OCI-LY7 (cell line): Measurements from ENCODE around the gene TM4SF5. TPM values are rescaled to one million over a fixed set of nuclear protein-coding genes. Genes with fewer than 3 reads are reported as not detected.

Experiments used
- BruUV-seq: library from RNA; stranded (reverse); fragments of 400-500 nt; replicated peaks from 2 replicates; lab custom pipeline; 2021; lab: Mats Ljungman, UMichigan
- CTCF ChIA-PET: fragments of 300-600 bp; sonication (Branson Sonifier 250); formaldehyde crosslinking; loops from one replicate; lab custom pipeline; 2022; ENCODE audit warnings: antibody characterized with exemption; ENCODE audit not compliant: unreplicated experiment; lab: Charles Lee
- POLR2A ChIA-PET: fragments of 300-600 bp; sonication (Branson Sonifier 250); formaldehyde crosslinking; loops from one replicate; lab custom pipeline; 2022; ENCODE audit warnings: antibody characterized with exemption; lab: Charles Lee
- DNase-seq: peaks from one replicate; pipeline ENCODE4 v3.0.0-alpha.2; 2015; ENCODE audit warnings: low spot score
- H2AFZ ChIP-seq: fragments of 200-600 bp; sonication (generic), shearing (Covaris generic); 2 replicates; pipeline ENCODE4 v1.6.1; 2014; ENCODE audit warnings: mild to moderate bottlenecking, antibody characterized with exemption, low read length, moderate library complexity
- H3K27ac ChIP-seq: fragments of 200-600 bp; sonication (generic); 2 replicates; pipeline ENCODE4 v1.5.1; 2014; ENCODE audit warnings: mixed run types, low read depth, mild to moderate bottlenecking, moderate library complexity, low read length, inconsistent platforms; ENCODE audit not compliant: poor library complexity, severe bottlenecking
- H3K36me3 ChIP-seq: fragments of 200-600 bp; sonication (generic); 2 replicates; pipeline ENCODE4 v1.6.1; 2014; ENCODE audit warnings: mild to moderate bottlenecking, antibody characterized with exemption, low read length, moderate library complexity, mixed read lengths; ENCODE audit not compliant: insufficient read depth
- H3K4me1 ChIP-seq: fragments of 200-600 bp; sonication (generic); 2 replicates; pipeline ENCODE4 v1.5.1; 2014; ENCODE audit warnings: mild to moderate bottlenecking, low read length; ENCODE audit not compliant: insufficient read depth, poor library complexity, severe bottlenecking
- H3K4me2 ChIP-seq: fragments of 200-600 bp; sonication (generic); 2 replicates; pipeline ENCODE4 v1.6.1; 2014; ENCODE audit warnings: mild to moderate bottlenecking, low read length
- H3K4me3 ChIP-seq: fragments of 200-600 bp; sonication (generic); 2 replicates; pipeline ENCODE4 v1.5.1; 2014; ENCODE audit warnings: mild to moderate bottlenecking, low read depth, low read length; ENCODE audit not compliant: poor library complexity, severe bottlenecking
- H3K79me2 ChIP-seq: fragments of 200-600 bp; sonication (generic); 2 replicates; pipeline ENCODE4 v1.6.1; 2016; ENCODE audit warnings: low read depth, mild to moderate bottlenecking, low read length, moderate library complexity, mixed read lengths; ENCODE audit not compliant: insufficient read depth
- H3K9me2 ChIP-seq: fragments of 200-600 bp; sonication (generic); 2 replicates; pipeline ENCODE4 v1.6.1; 2016; ENCODE audit warnings: mild to moderate bottlenecking, low read length, mixed read lengths; ENCODE audit not compliant: insufficient read depth
- H3K9me3 ChIP-seq: fragments of 200-600 bp; sonication (generic); 2 replicates; pipeline ENCODE4 v1.6.1; 2014; ENCODE audit warnings: mild to moderate bottlenecking, mixed run types, low read length, mixed read lengths
- H4K20me1 ChIP-seq: fragments of 200-600 bp; sonication (generic); 2 replicates; pipeline ENCODE4 v1.6.1; 2014; ENCODE audit warnings: mild to moderate bottlenecking, antibody characterized with exemption, low read length, moderate library complexity, mixed read lengths; ENCODE audit not compliant: insufficient read depth
- CTCF ChIP-seq: fragments of 200-600 bp; sonication (generic); conservative IDR thresholded peaks from 2 replicates; pipeline ENCODE4 v1.5.1; 2014; ENCODE audit warnings: mild to moderate bottlenecking, antibody characterized with exemption, low read length, moderate library complexity, mixed read lengths
- EZH2phosphoT487 ChIP-seq: fragments of 200-600 bp; sonication (generic); IDR thresholded peaks from 2 replicates; pipeline ENCODE4 v1.6.1; 2018; ENCODE audit warnings: low read depth, borderline replicate concordance, mild to moderate bottlenecking, mixed run types, antibody characterized with exemption, low read length, moderate library complexity, mixed read lengths
- intact Hi-C: fragments of 100-400 bp; cut with micrococcal nuclease; formaldehyde crosslinking; loops from one replicate; pipeline ENCODE4 v1.10.0; 2022; ENCODE audit not compliant: unreplicated experiment
- total RNA-seq, 2 experiments: library from RNA; depleted of rRNA in 1 of 2; stranded (reverse); fragments of >200 nt in 1 of 2; shearing (Covaris generic) in 1 of 2; gene quantifications; 2 replicates each; pipeline ENCODE4 v1.2.3, GENCODE V29; 2014 to 2022

Gene TM4SF5
- total RNA-seq, 2 experiments from 2014 or later = not detected

DNA sequence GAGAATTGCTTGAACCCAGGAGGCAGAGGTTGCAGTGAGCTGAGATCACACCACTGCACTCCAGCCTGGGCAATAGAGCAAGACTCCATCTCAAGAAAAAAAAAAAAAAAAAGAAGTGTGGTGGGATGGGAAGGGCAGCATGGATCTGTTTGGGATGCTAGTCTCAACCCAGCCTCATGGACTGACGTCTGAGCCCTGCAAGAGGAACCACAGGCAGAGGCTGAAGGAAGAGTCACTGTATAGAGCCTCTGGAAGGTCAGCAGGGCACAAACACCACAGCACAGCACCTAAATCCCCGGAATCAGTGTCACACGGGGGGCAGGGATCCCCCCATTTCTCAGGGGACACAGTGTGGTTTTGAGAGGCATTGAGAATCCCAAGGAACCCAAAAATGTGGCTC lies 21.1 kb upstream of the TM4SF5 start:
- no peaks in the 10 kb centered on the region for H3K36me3 ChIP-seq
- BruUV-seq = no TSS peak
- POLR2A ChIA-PET = no interaction called here
- H3K4me1 ChIP-seq = peaks cover 8% of the 10 kb centered on the region
- no peaks in the 10 kb centered on the region for H3K9me2 ChIP-seq
- H3K27ac ChIP-seq = no peak overlapping the region
- no peak overlapping the region for H2AFZ ChIP-seq
- H3K9me3 ChIP-seq = no peaks in the 10 kb centered on the region
- CTCF ChIA-PET = no interaction called here
- H3K4me3 ChIP-seq = no peak overlapping the region
- H4K20me1 ChIP-seq = no peaks in the 10 kb centered on the region
- no peak for DNase-seq
- TF ChIP-seq CTCF = no peak
- no peak for TF ChIP-seq EZH2phosphoT487
- H3K4me2 ChIP-seq = no peak overlapping the region
- intact Hi-C loops = no loop called here
- no peaks in the 10 kb centered on the region for H3K79me2 ChIP-seq

- H3K79me2 ChIP-seq = no peaks in the 10 kb centered on the region
- TF ChIP-seq EZH2phosphoT487 (no peak), CTCF (no peak)
- BruUV-seq = no TSS peak
- H3K36me3 ChIP-seq = no peaks in the 10 kb centered on the region
- POLR2A ChIA-PET = no interaction called here
- H4K20me1 ChIP-seq = no peaks in the 10 kb centered on the region
- no peak overlapping the region for H3K4me3 ChIP-seq
- intact Hi-C loops = no loop called here
- no peak overlapping the region for H3K27ac ChIP-seq
- no peak overlapping the region for H2AFZ ChIP-seq
- no peak overlapping the region for H3K4me2 ChIP-seq
- no peaks in the 10 kb centered on the region for H3K9me3 ChIP-seq
- no peak for DNase-seq
- CTCF ChIA-PET = no interaction called here
- H3K9me2 ChIP-seq = no peaks in the 10 kb centered on the region
- H3K4me1 ChIP-seq = peaks cover 8% of the 10 kb centered on the region
Measured at GRCh38 chr17:4751932-4752331, 19.8 kb upstream of the TM4SF5 start.

- H3K4me1 ChIP-seq = peaks cover under 1% of the 10 kb centered on the region
- no peak overlapping the region for H3K4me2 ChIP-seq
- no peak overlapping the region for H3K27ac ChIP-seq
- intact Hi-C loops = no loop called here
- no peak for TF ChIP-seq CTCF
- TF ChIP-seq EZH2phosphoT487 = no peak
- no peaks in the 10 kb centered on the region for H4K20me1 ChIP-seq
- H3K79me2 ChIP-seq = no peaks in the 10 kb centered on the region
- no peaks in the 10 kb centered on the region for H3K9me2 ChIP-seq
- ChIA-PET POLR2A (no interaction called here), CTCF (no interaction called here)
- H2AFZ ChIP-seq = no peak overlapping the region
- BruUV-seq = no TSS peak
- H3K36me3 ChIP-seq = no peaks in the 10 kb centered on the region
- H3K4me3 ChIP-seq = no peak overlapping the region
- H3K9me3 ChIP-seq = no peaks in the 10 kb centered on the region
- no peak for DNase-seq
Measured at GRCh38 chr17:4753392-4753791, 18.3 kb upstream of the TM4SF5 start.
